ENCODE results near the gene PCDHGC3. TPM values are rescaled to one million over a fixed set of nuclear protein-coding genes. Genes with fewer than 3 reads are reported as not detected.

Gene PCDHGC3
- total and polyA plus RNA-seq, 2 experiments from 2014 or later = 12.9 to 13.8 TPM

GRCh38 chr5:141507387-141508091 lies 31.8 kb downstream of the PCDHGC3 start:
- Histone ChIP-seq H3K4me2 (no peak overlapping the region), H3K79me2 (replicated peaks; ENCODE audit: insufficient read depth) (no peaks in the 10 kb centered on the region), H3K36me3 (ENCODE audit: insufficient read depth) (no peaks in the 10 kb centered on the region), H3K4me1 (ENCODE audit: insufficient read depth) (peaks cover 19% of the 10 kb centered on the region), H3K27me3 (ENCODE audit: insufficient read depth) (no peaks in the 10 kb centered on the region), H3K27ac (ENCODE audit: low read depth) (no peak overlapping the region; the same call in 1 of the 2 replicates), H3F3A (replicated peaks; ENCODE audit: low read depth) (0 out of 2 replicates have a peak, but pooled peaks cover 4% of the 10 kb centered on the region), H3K9me2 (ENCODE audit: insufficient read depth) (no peaks in the 10 kb centered on the region), H4K20me1 (replicated peaks; ENCODE audit: insufficient read depth) (no peaks in the 10 kb centered on the region), H2AFZ (no peak overlapping the region), H3K4me3 (no peak overlapping the region)
- peaks cover 21% of the 10 kb centered on the region for H3K36me3 Mint-ChIP-seq (ENCODE audit: low read depth)
- peaks cover 28% of the 10 kb centered on the region for H3K4me1 Mint-ChIP-seq
- H3K9me3 Mint-ChIP-seq = no peaks in the 10 kb centered on the region
- no peak for TF ChIP-seq POLR2AphosphoS5 (IDR thresholded peaks at IDR 0.05; ENCODE audit: low read depth)
- no peak for TF ChIP-seq ZNF114 (CRISPR knock-in tag; IDR thresholded peaks at IDR 0.05)
- no peak for TF ChIP-seq EZH2phosphoT487 (IDR thresholded peaks at IDR 0.05; ENCODE audit: unreplicated experiment)
- no peak for TF ChIP-seq EZH2 (IDR thresholded peaks at IDR 0.05; ENCODE audit: low read depth, unreplicated experiment)
- TF ChIP-seq ETS1 (IDR thresholded peaks at IDR 0.05) = no peak
- TF ChIP-seq JUNB (IDR thresholded peaks at IDR 0.05; ENCODE audit: unreplicated experiment) = no peak
- no peak for TF ChIP-seq CREB1 (CRISPR knock-in tag; IDR thresholded peaks at IDR 0.05; ENCODE audit: low read depth)
- TF ChIP-seq ZNF331 (CRISPR knock-in tag; IDR thresholded peaks at IDR 0.05; ENCODE audit: low read depth) = no peak
- TF ChIP-seq REST (IDR thresholded peaks at IDR 0.05; ENCODE audit: unreplicated experiment) = no peak
- TF ChIP-seq NANOG (IDR thresholded peaks at IDR 0.05; ENCODE audit: borderline replicate concordance) = no peak
- TF ChIP-seq ZNF462 (CRISPR knock-in tag; IDR thresholded peaks at IDR 0.05) = no peak
- TF ChIP-seq CTCF (conservative IDR thresholded peaks at IDR 0.05; ENCODE audit: low read depth in 2 of 2) = no peak
- TF ChIP-seq STAT1 (IDR thresholded peaks at IDR 0.05; ENCODE audit: unreplicated experiment) = no peak
- no peak overlapping the region; the same call in 2 of the 3 replicates for H3K4me3 Mint-ChIP-seq
- ATAC-seq (no peak), DNase-seq (ENCODE audit: low spot score) (no peak)
- peaks cover 14% of the 10 kb centered on the region for H3K27me3 Mint-ChIP-seq (ENCODE audit: insufficient read depth, low read depth, poor library complexity)
- no peak overlapping the region for H3K27ac Mint-ChIP-seq
